Activated CD8-positive, alpha-beta memory T cell treated with anti-CD3 and anti-CD28 coated beads for 1 hour (primary cell): ENCODE results near the gene CFAP99.
"Not testable (repeated sequence)": the region's sequence is repeated elsewhere in the genome, so short reads cannot be mapped to it uniquely, and the experiment has no call there.

Source experiments
- DNase-seq, 2 donors: peaks; one replicate each; pipeline ENCODE4 v3.0.0-alpha.2; 2020; ENCODE audit warnings: low read depth in 1 of 2; ENCODE audit errors: extremely low read depth in 1 of 2

The CFAP99 gene

DNA sequence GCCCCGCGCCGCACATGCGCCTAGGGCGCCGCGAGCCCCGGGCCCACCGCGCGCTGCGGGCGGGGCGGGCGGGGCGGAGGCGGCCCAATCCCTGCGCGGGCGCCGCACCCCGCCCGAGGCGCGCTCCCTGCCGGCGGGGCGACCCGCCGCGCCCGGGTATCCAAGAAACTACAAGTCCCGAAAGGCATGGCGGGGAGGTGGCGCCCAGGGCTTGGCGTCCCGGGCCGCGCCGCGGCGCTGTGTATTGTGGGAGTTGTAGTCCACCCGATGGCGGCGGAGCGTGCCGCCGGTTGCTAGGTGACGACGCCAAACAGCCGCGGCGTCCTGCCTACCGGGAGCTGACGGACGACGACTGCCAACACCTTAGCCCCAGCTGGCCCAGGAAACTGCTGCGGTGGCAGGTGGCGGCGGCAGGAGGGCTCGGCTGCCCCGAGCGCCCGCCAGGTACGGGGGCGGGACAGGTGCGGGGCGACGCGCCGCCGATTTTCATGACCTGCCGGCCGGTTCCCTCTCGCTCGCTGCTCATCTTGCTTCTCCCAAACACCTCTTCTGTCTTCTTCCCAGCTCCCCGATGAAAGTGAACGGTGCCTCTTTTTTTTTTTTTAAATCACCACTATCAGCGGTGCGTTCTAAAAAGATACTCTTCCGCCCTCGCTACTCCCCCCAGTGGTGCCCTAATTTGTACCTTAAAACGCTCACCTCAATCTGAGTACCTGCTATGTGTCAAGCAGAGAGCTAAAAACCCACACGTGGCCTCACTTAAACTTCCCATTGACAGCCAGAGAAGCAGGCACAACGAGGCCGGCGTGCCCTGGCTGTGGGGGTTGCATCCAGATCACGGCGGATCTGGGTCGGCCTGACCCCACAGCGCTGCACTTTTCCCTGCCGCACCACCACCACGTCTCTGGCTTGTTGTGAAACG, at the start of gene CFAP99:
CFAP99 (plus strand) TSS at position 306 of the 922 bp plus-strand sequence.
- DNase-seq: peak; percentile 94 to 97

DNA sequence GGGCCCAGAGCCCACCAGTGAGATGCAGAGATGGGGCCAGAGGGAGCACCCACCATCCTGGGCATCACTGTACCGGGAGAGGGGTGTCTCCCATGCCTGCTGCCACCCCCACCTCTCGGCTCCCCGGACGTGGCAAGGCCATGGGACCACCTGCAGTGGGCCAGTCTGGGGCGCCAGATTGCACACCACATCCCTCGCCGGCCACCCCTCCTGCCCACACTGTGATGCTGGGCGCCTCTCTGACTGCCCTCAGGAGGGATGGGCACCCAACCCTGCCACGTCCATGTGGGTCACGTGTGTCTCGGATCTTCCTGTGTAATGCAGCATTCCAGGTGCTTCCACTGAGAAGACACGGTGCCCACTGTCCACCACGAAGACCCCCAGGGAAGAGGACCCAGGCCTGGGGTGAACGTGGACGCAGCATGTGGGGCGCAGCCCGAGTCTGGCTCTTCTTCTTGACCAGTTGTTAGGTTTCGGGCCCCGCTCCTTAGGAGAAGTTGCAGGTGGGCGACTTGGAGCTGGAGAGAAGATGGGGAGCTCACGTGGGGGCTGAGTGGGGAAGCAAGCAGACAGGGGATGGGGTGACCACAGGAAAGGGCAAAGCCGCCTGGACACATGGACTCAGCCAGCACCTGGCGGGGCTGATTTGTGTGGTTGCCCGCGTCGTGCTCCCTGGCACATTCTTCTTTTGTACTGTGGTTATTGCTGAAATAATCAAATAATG, 48.0 kb upstream of the CFAP99 start:
- no peak for DNase-seq

DNA sequence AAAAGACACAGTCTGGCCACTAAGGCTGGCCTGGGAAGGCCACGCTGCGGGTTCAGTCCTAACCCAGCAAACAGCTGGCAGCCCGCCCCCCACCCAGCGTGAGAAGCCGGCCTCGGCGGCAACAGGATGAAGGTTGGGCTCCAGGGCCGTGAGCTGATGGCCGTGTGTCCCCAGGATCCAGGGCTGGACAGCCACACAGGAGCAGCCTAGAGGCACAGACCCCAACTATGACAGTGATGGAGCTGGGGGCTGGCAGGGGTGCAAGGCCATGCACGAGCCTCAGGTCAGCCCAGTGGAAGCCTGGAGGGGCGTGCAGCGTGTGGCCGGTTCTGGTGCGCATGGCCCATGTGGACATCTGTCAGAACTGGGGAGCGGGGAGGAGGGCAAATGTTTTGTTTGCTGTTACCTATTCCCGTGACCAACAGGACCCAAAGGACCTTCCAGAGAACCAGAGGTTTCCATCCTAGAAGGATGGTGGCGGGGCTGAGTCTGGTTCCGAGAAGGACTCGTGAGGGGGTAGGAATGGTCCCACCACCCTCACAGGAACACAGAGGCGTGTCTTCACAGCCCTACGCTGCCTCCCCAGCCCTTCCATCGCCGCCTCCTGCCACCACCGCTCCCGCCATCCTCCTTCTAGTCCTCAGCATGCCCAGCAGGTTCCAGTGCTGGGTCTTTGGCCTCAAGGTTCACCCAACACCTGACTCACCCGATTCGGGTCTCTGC, 46.8 kb upstream of the CFAP99 start:
- no peak for DNase-seq

DNA sequence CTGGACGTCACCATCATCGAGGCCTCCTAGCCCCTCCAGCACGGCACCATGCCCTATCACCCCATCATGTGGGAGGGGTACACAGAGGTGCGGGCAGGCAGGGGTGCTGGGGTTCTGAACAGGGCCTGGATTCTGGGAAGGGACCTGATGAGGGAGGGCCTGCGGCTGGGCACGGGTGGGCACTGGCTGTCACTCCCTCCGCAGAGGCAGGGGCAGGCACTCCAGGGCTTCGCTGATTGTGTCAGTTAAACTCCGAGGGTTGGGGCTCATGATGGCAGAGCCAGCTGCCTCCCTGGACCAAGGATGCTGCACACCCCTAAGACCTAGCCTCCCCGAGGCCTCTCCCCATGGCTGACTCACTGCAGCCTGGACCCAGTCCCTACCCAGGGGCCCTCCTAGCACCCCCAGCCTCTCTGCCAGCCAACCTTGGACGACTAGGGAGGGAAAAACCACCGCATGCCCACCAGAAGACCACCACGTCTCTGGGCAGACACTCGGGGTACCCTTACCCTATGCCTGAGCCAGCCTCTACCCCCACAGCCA, 46.2 kb upstream of the CFAP99 start:
- no peak for DNase-seq

DNA sequence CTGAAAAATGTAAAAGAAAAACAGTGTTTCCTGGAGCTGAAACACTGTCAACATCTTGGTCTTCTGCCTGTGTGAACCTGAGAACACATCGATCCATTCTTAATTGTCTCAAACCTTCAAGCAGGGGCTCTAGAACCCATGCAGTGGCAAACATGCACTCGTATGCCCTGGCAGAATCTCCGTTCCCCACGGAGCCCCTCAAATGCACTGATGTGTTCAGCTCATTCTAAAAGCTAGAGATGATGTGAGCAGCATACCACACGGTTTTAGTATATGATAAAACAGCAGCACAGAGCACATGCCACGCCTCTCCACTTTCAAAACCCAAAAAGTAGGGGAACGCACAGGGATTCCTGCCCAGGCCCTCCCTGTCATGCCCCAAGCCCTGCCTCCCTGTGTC, 45.2 kb upstream of the CFAP99 start:
- no peak for DNase-seq

DNA sequence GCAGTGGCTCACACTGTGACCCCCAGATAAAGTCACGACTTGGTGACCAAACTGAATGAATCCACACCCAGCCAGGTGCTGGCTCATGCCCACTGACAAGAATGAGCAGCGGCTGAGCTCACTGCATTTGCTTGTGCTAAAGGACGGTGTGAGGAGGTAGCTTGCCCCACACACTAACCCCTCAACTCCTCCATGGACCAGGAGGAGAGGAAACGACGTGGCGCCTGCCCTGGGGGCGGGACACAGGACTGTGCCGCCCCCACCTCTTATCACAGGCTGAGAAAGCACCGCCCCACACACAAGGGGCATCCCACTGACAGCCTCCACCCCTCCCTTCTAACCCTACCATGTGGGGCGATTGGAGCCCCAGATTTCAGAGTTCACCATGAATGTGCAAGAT, 43.3 kb upstream of the CFAP99 start:
- DNase-seq: no peak

DNA sequence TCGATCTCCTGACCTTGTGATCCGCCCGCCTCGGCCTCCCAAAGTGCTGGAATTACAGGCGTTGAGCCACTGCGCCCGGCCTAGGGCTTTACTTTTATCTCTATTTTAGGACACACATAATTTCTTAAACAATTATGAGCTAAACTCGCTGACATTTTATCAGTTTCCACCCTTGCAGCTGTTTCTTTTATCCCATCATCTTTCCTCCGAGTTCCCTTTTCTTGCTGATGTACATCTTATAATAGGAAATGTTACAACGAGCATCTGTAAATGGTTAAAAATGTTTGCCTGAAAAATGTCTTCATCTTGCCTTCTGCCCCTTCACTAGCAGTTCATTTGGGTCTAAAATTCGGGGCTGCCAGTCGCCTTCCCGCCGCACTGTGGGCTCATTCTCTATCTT, 41.5 kb upstream of the CFAP99 start:
- DNase-seq: no peak

DNA sequence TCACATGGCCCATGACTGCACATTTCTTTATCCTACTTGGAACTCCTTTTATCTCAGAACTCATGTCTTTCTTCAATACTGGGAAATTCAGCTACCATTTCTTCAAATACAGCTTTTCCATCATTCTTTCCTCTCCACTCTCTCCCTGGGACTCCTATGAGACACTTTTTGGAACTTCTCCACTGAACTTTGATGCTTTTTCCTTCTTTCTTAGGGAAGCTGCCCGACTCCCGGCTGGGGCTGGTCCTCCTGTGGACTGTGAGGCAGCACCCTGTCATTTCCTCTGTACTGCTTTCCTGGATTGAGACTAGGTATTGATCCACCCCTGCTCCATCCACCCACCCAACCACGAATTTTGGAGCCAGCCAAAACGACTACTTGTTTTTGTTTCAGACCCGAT, 40.4 kb upstream of the CFAP99 start:
- no peak for DNase-seq

DNA sequence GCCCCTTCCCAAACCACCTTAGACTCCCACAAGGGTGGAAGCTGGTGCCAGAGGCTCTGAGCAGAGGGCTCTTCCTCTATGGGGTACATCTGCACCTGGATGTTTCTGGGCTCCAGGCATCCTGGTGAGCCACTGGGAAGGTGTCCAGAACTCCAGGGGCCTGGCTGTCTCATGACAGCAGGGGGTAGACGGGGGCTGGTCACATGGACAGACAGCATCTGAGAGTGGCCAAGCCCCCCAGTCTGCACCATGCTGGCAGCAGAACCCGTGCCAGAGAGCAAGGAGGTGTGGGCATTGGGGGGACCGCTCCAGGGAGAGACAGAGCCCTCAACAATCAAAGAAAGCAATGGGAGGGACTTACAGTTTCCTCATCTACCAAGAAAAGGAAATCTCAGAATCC, 39.9 kb upstream of the CFAP99 start:
- DNase-seq: no peak

DNA sequence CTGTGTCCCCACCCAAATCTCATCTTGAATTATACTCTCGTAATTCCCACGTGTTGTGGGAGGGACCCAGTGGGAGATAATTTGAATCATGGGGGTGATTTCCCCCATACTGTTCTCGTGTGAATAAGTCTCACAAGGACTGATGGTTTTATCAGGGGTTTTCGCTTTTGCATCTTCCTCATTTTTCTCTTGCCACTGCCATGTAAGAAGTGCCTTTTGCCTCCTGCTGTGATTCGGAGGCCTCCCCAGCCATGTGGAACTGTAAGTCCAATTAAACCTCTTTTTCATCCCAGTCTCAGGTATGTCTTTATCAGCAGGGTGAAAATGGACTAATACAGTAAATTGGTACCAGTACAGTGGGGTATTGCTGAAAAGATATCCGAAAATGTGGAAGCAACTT, 38.2 kb upstream of the CFAP99 start:
- not testable (repeated sequence) for DNase-seq

DNA sequence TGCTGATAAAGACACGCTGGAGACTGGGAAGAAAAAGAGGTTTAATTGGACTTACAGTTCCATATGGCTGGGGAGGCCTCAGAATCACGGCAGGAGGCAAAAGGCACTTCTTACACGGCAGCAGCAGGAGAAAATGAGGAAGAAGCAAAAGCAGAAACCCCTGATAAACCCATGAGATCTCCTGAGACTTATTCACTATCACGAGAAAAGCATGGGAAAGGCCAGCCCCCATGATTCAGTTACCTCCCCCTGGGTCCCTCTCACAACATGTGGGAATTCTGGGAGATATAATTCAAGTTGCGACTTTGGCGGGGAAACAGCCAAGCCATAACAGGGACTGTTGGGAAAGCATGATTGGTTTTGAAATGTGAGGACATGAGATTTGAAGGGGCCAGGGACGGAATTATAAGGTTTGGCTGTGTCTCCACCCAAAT, 36.0 kb upstream of the CFAP99 start:
- DNase-seq: not testable (repeated sequence)

DNA sequence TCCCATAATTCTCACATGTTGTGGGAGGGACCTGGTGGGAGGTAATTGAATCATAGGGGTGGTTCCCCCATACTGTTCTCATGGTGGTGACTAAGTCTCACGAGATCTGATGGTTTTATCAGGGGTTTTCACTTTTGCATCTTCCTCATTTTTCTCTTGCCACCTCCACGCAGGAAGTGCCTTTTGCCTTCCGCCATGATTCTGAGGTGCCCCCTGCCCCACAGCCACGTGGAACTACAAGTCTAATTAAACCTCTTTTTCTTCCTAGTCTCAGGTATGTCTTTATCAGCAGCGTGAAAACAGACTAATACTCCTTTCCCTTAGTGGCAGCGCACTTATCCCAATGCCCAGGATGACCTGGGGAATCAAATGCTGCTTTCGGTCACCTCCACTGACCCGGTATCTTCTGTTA, 35.5 kb upstream of the CFAP99 start:
- DNase-seq: not testable (repeated sequence)

DNA sequence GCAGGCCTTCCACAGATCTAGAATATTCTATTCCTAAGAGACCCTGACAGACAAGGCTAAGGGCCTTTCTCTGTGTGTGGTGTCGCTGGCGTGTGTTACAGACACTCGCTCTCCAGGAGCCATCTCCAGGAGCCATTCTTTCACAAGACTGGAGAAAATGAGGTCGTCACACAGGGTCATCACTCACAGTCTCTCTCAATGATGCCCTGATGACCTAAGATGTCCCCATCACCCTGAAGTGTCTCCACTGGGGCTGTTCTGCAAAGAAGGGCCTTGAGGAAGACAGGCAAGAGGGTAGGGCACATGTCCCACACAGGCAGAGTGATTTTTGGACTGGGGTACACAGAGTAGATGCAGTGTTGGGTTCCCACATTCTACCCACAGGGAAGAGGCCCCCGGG, 35.0 kb upstream of the CFAP99 start:
- no peak for DNase-seq

DNA sequence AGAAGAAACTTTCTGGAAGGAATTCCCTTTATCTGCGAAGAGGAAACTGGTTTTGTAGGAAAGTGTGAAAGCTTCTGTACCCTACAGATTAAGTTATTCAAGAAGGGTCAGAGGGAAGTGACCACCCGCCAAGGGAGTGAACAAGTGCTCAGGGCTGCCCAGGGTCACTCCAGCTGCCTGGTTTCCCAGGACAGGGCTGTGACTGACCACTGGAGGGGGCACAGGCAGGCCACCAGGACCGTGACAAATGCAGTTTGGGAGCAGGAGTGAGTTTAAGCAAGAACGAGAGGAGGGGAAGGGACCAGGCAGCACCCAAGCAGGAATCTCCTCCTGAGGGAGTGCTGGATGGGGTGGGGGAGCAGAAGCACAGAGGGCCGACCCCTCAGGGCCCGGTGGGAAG, 34.5 kb upstream of the CFAP99 start:
- no peak for DNase-seq

DNA sequence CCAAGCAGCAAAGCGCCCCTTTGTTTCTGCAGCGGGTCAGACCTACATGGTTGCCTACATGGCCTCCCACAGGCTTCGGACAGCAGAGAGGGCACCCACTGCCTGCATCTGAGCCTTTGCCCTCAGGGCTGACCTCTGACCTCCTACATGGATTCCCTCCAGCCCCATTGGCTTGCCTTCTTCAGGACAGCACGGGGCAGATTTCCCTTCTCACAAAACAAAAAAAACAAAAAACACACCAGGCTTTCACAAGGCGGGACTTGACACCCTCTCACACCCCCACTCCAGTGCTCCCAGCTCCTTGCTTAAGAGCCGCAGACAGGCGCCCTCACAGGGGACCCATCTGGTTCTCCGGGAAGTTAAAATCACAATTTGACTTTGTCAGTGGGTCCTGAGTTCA, 33.2 kb upstream of the CFAP99 start:
- DNase-seq: no peak

DNA sequence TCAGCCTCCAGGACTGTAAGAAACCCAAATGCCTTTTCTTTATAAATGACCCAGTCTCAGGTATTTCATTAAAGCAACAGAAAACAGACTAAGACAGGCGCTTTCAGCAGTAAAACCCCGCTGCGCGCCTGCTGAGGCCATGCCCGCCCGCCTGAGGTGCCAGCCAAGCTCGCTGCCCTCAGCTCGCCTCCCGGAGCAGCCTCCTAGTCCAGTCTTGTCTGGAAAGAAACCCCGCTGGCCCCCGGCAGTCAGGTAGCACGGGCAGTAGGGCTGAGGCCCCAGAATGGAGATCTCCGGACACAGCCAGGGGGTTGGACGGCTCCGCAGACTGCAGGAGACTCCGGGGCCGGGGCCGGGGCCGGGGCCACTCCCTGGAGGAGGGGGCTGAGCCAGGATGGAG, 32.0 kb upstream of the CFAP99 start:
- no peak for DNase-seq

DNA sequence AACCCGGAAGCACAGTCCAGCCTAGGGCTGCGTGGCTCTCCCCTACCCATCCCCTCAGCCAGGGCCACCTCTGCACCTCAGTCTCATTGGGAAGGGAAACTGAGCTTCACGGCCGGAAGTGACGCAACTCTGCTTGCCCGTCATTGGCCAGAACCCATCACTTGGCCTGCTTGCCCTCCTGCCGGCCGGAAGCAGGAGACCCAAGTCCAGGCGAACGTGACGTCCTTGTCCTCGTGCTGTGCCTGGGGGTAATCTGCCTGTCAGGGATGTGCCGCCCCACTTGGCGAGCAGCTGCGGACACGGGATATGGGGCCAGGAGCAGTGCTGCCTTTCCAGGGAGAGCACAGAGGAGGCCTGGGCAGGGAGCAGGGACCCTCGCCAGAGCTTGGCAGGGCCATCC, 31.5 kb upstream of the CFAP99 start:
- DNase-seq: no peak

DNA sequence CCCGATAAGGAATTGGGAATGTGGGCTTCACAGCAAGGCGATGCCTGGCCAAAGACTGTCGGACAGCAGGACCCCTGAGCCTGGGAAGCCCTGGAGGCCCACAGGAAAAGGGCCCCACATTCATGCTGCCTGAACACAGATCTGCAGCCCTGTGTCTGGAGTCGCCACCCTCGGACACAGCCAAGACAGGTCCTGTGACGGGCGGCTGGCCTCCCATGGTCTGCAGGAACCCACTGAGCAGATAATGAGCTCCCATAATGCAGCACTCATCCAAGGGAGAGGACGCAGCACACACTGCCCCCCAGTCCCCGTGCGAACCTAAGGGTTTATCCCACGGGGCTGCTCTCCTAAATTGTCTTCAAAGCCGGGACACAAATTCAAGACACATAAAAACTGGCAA, 30.9 kb upstream of the CFAP99 start:
- no peak for DNase-seq

DNA sequence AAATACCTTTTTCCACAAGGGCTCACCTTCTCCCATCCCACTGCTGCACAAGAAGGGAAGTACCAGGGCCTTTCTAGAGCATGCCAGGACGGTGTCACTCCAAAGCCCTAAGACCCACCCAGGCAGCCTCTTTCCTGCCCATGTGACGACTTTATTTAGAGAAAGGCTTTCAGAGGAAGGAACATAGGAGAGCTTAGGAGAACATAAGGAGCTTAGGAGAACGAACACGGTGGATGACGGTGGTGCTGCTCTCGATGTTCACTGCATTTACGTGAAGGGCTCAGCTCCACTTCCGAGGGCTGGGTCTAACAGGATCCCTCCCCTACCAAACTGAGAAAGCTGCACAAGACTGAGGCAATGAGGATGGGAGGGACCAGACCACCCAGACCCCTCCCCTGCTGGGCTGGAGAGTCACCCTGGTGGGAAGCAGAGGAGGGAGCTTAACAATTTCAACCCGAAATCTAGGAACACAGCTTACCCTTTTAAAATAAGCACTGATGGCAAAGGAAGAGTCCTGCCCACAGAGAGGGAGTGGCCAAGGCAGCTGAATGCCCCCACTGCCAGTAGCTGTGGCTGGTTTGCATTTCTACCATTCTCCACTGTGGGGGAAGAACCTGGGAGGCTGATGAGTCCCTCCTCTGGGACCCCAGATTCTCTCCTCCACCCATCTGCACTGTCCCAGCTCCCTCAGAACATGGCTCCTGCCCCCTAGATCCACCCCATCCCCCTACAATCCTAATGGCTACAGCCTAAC, 30.1 kb upstream of the CFAP99 start:
- no peak for DNase-seq

DNA sequence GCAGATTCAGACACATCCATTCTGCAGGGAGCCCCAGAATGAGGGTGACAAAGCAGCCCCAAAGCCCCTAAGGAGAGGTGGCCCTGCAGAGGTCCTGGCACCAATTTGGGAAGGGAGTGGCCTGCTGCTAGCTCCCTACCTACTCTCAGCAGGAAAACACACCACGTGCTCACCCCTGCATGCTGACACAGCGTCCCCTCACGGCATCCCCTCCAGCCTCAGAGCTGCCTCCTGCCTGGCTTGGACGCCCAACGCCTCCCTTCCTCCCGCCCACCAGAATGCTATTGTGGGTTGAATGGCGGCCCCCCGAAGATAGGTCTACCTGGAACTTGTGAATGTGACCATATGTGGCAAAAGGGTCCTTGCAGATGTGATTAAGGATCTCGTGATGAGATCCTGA, 29.1 kb upstream of the CFAP99 start:
- DNase-seq: no peak
